OCI-LY7 (cell line): ENCODE results near the gene LRRC26.
"Not testable (repeated sequence)": the region's sequence is repeated elsewhere in the genome, so short reads cannot be mapped to it uniquely, and the experiment has no call there.

Experiments
- CTCF ChIP-seq: fragments of 200-600 bp; sonication (generic); conservative IDR thresholded peaks from 2 replicates; pipeline ENCODE4 v1.5.1; 2014; ENCODE audit warnings: mild to moderate bottlenecking, antibody characterized with exemption, low read length, moderate library complexity, mixed read lengths
- EZH2phosphoT487 ChIP-seq: fragments of 200-600 bp; sonication (generic); IDR thresholded peaks from 2 replicates; pipeline ENCODE4 v1.6.1; 2018; ENCODE audit warnings: low read depth, borderline replicate concordance, mild to moderate bottlenecking, mixed run types, antibody characterized with exemption, low read length, moderate library complexity, mixed read lengths

GRCh38 chr9:137121927-137122795, 47.7 kb downstream of the LRRC26 start:
- not testable (repeated sequence) for TF ChIP-seq CTCF, EZH2phosphoT487
